GM23248 (cell line): ENCODE results near the gene ZSWIM6. TPM values are rescaled to one million over a fixed set of nuclear protein-coding genes. Genes with fewer than 3 reads are reported as not detected.

Source experiments
- DNase-seq: peaks from one replicate; pipeline ENCODE4 v3.0.0-alpha.2; 2015
- H2AFZ ChIP-seq: fragments of 200-600 bp; sonication (generic); 2 replicates; pipeline ENCODE4 v1.6.1; 2016; ENCODE audit warnings: antibody characterized with exemption
- H3F3A ChIP-seq: fragments of 200-600 bp; sonication (generic); 2 replicates; pipeline ENCODE4 v1.6.1; 2016; ENCODE audit warnings: mild to moderate bottlenecking, antibody characterized with exemption, mixed run types; ENCODE audit not compliant: insufficient read depth
- H3K27ac ChIP-seq: fragments of 200-600 bp; sonication (generic); 2 replicates; pipeline ENCODE4 v1.5.1; 2016; ENCODE audit warnings: mild to moderate bottlenecking
- H3K27me3 ChIP-seq: fragments of 200-600 bp; sonication (generic); replicated peaks from 2 replicates; pipeline ENCODE4 v1.6.1; 2016; ENCODE audit warnings: mild to moderate bottlenecking; ENCODE audit not compliant: insufficient read depth
- H3K36me3 ChIP-seq: fragments of 200-600 bp; sonication (generic); 2 replicates; pipeline ENCODE4 v1.6.1; 2016; ENCODE audit warnings: low read depth, mild to moderate bottlenecking
- H3K4me1 ChIP-seq: fragments of 200-600 bp; sonication (generic); 2 replicates; pipeline ENCODE4 v1.6.1; 2016; ENCODE audit warnings: mild to moderate bottlenecking; ENCODE audit not compliant: insufficient read depth
- H3K4me2 ChIP-seq: fragments of 200-600 bp; sonication (generic); one replicate; pipeline ENCODE4 v1.6.1; 2016; ENCODE audit warnings: mild to moderate bottlenecking; ENCODE audit not compliant: unreplicated experiment
- H3K4me3 ChIP-seq: fragments of 200-600 bp; sonication (generic); 2 replicates; pipeline ENCODE4 v1.5.1; 2016; ENCODE audit warnings: mild to moderate bottlenecking
- H3K79me2 ChIP-seq: fragments of 200-600 bp; sonication (generic); 2 replicates; pipeline ENCODE4 v1.6.1; 2016; ENCODE audit warnings: mild to moderate bottlenecking; ENCODE audit not compliant: insufficient read depth
- H3K9ac ChIP-seq: fragments of 200-600 bp; sonication (generic); 2 replicates; pipeline ENCODE4 v1.6.1; 2016; ENCODE audit warnings: mild to moderate bottlenecking
- H3K9me2 ChIP-seq: fragments of 200-600 bp; sonication (generic); 2 replicates; pipeline ENCODE4 v1.6.1; 2016; ENCODE audit warnings: mixed run types, mild to moderate bottlenecking, moderate library complexity; ENCODE audit not compliant: insufficient read depth
- H3K9me3 ChIP-seq: fragments of 200-600 bp; sonication (generic); one replicate; pipeline ENCODE4 v1.6.1; 2017; ENCODE audit warnings: low read depth
- H4K20me1 ChIP-seq: fragments of 200-600 bp; sonication (generic); 2 replicates; pipeline ENCODE4 v1.6.0; 2016; ENCODE audit not compliant: insufficient read depth
- EZH2 ChIP-seq: fragments of 200-600 bp; sonication (generic); IDR thresholded peaks from 2 replicates; pipeline ENCODE4 v1.6.1; 2018; ENCODE audit warnings: antibody characterized with exemption, mild to moderate bottlenecking; ENCODE audit not compliant: insufficient read depth, poor library complexity, severe bottlenecking
- EZH2phosphoT487 ChIP-seq: fragments of 200-600 bp; sonication (generic); IDR thresholded peaks from 2 replicates; pipeline ENCODE4 v1.6.1; 2018; ENCODE audit warnings: antibody characterized with exemption, moderate library complexity, mild to moderate bottlenecking, low read depth; ENCODE audit not compliant: insufficient read depth
- WGBS, 2 experiments: methylation state at CpG; one replicate each; pipeline ENCODE4 v1.1.6; 2015 to 2017; ENCODE audit warnings: low lambda C conversion rate in 2 of 2, low coverage in 1 of 2; ENCODE audit errors: missing lambda C conversion rate in 2 of 2; 5-methylcytosine and 5-hydroxymethylcytosine counted together
- in situ Hi-C: fragments of 300-500 bp; cut with MboI; formaldehyde crosslinking; loops from 2 replicates; pipeline ENCODE4 v1.15.0; 2020
- polyA plus RNA-seq: library from polyadenylated mRNA; unstranded; fragments of >200 nt; fragmentation: Nextera tagmentation; extraction: Ambion mirVana; gene quantifications from 2 replicates; pipeline ENCODE4 v1.2.1, GENCODE V29; 2016
- total RNA-seq: library from RNA; depleted of rRNA; stranded (reverse); fragments of >200 nt; shearing (Covaris generic); gene quantifications from 2 replicates; pipeline ENCODE4 v1.2.3, GENCODE V29; 2014

Gene ZSWIM6
- total and polyA plus RNA-seq, 2 experiments from 2014 or later = 1.5 to 4.8 TPM

- in situ Hi-C loops = no loop called here
- Histone ChIP-seq H3K79me2 (no peaks in the 10 kb centered on the region), H4K20me1 (no peaks in the 10 kb centered on the region), H3K9ac (no peak overlapping the region), H3K4me2 (no peak overlapping the region), H3K9me3 (no peaks in the 10 kb centered on the region), H3F3A (no peaks in the 10 kb centered on the region), H3K27ac (no peak overlapping the region), H2AFZ (no peak overlapping the region), H3K4me1 (no peaks in the 10 kb centered on the region), H3K27me3 (peaks cover 14% of the 10 kb centered on the region), H3K9me2 (no peaks in the 10 kb centered on the region), H3K4me3 (no peak overlapping the region), H3K36me3 (no peaks in the 10 kb centered on the region)
- DNase-seq = no peak
- WGBS, 2 experiments = 50 to 61% methylated on average over 12 of the region's 12 CpGs
- TF ChIP-seq EZH2 (no peak), EZH2phosphoT487 (no peak)
Measured at GRCh38 chr5:61586096-61587084, 254.3 kb downstream of the ZSWIM6 start.

DNA sequence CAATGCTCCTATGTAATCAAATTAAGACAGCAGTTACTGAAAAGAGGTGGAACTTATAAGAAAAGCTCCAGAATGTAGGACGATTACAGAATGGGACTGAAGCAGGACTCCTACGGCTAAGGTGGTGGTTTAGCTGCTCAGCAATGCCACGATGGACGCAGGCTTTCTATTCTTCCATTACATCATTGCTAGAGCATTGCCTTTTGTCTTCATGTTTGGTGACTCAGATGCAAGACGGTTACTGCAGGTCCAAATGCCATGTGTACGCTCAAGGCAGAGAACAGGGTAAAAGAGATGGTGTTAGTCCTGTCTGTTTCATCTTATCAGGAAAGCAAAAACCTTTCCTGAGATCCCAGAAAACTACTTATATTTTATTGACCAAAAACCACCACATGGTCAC, 255.1 kb downstream of the ZSWIM6 start:
- no peaks in the 10 kb centered on the region for H3K4me1 ChIP-seq
- WGBS, 2 experiments = 68 to 71% methylated on average over 6 of the region's 6 CpGs
- H3K9me2 ChIP-seq = no peaks in the 10 kb centered on the region
- peaks cover 14% of the 10 kb centered on the region for H3K27me3 ChIP-seq
- H3K36me3 ChIP-seq = no peaks in the 10 kb centered on the region
- TF ChIP-seq EZH2phosphoT487 (no peak), EZH2 (no peak)
- no peak overlapping the region for H3K9ac ChIP-seq
- in situ Hi-C loops = no loop called here
- H4K20me1 ChIP-seq = no peaks in the 10 kb centered on the region
- no peak overlapping the region for H3K4me3 ChIP-seq
- H3K27ac ChIP-seq = no peak overlapping the region
- H3K79me2 ChIP-seq = no peaks in the 10 kb centered on the region
- H2AFZ ChIP-seq = no peak overlapping the region
- no peaks in the 10 kb centered on the region for H3F3A ChIP-seq
- peak; percentile 15 for DNase-seq
- H3K4me2 ChIP-seq = no peak overlapping the region
- H3K9me3 ChIP-seq = no peaks in the 10 kb centered on the region

DNA sequence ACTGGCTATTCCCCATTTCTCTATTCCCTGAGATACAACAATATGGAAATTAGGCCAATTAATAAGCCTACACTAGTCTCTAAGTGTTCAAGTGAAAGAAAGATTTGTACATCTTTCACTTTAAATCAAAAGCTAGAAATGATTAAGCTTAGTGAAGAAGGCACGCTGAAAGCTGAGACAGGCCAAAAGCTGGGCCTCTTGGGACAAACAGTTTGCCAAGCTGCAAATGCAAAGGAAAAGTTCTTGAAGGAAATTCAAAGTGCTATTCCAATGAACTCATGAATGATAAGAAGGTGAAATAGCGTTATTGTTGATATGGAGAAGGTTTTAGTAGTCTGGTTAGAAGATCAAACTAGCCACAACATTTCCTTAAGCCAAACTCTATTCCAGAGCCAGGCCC, 256.2 kb downstream of the ZSWIM6 start:
- H3F3A ChIP-seq = no peaks in the 10 kb centered on the region
- WGBS, 2 experiments = 24 to 39% methylated on average over 2 of the region's 2 CpGs
- H3K27me3 ChIP-seq = peaks cover 12% of the 10 kb centered on the region
- H3K27ac ChIP-seq = no peak overlapping the region
- no peak overlapping the region for H3K4me2 ChIP-seq
- DNase-seq = no peak
- H3K9me3 ChIP-seq = no peaks in the 10 kb centered on the region
- TF ChIP-seq EZH2phosphoT487 (no peak), EZH2 (no peak)
- no peak overlapping the region for H3K9ac ChIP-seq
- no peaks in the 10 kb centered on the region for H3K79me2 ChIP-seq
- H3K4me3 ChIP-seq = no peak overlapping the region
- in situ Hi-C loops = no loop called here
- no peaks in the 10 kb centered on the region for H3K4me1 ChIP-seq
- H3K9me2 ChIP-seq = no peaks in the 10 kb centered on the region
- no peaks in the 10 kb centered on the region for H4K20me1 ChIP-seq
- H3K36me3 ChIP-seq = no peaks in the 10 kb centered on the region
- no peak overlapping the region for H2AFZ ChIP-seq

- Histone ChIP-seq H4K20me1 (no peaks in the 10 kb centered on the region), H3K27me3 (peaks cover 7% of the 10 kb centered on the region), H3K9ac (no peak overlapping the region), H3K4me1 (no peaks in the 10 kb centered on the region), H3K4me3 (no peak overlapping the region), H3K79me2 (no peaks in the 10 kb centered on the region), H2AFZ (no peak overlapping the region), H3F3A (no peaks in the 10 kb centered on the region), H3K9me3 (no peaks in the 10 kb centered on the region), H3K9me2 (no peaks in the 10 kb centered on the region), H3K27ac (no peak overlapping the region), H3K36me3 (no peaks in the 10 kb centered on the region), H3K4me2 (no peak overlapping the region)
- in situ Hi-C loops = no loop called here
- no peak for DNase-seq
- WGBS, 2 experiments = 79 to 91% methylated on average over 4 of the region's 4 CpGs
- no peak for TF ChIP-seq EZH2
- no peak for TF ChIP-seq EZH2phosphoT487
Measured at GRCh38 chr5:61589946-61590345, 257.9 kb downstream of the ZSWIM6 start.
